ENCODE data around the gene BID.
"Not testable (repeated sequence)": the region's sequence is repeated elsewhere in the genome, so short reads cannot be mapped to it uniquely, and the experiment has no call there.

Gene BID

GRCh38 chr22:17703811-17704210 lies 70.5 kb downstream of the BID start:
- DNase-seq (ENCODE audit: low read depth in 3 of 3), result no peak

DNA sequence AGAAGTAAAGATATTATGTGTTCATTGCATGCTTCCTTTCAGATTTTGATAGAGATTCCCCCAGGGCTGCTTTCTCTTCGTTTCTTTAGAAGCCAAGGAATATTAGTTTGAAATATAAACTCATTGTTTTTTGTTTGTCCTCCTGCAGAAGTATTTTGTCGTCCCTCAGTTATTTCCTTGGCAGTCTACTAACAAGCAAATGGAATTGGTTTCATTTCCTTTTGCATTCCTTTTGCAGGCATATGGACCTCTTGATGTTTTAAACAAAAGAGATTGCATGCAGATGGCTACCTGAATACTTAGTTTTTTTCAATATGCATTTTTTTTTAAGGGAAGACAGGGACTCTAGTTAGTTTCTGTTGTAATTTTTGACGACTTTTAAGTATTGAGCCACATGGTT lies 73.5 kb downstream of the BID start:
- DNase-seq (ENCODE audit: low read depth in 3 of 3), result no peak

GRCh38 chr22:17699696-17700340 lies 74.5 kb downstream of the BID start:
- DNase-seq (ENCODE audit: low read depth in 3 of 3), result no peak

DNA sequence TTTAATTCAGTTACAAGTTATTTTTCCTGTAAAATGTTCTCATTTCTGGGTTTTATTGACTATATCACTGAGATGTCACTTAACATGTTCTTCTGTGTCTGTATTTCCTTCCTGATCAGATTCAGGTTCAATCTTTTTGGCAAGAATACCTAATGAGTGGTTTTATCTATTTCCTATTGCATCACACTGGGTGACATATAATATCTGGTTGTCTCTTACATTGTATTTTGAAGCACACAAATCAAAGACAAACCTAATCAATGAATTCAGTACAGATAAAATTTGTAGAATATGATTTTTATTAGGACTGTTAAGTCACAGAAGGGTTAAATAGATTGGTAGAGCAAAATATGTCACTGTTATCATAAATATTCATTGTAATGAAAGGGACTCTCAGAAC lies 75.3 kb downstream of the BID start:
- DNase-seq (ENCODE audit: low read depth in 3 of 3), result no peak

- not testable (repeated sequence) for DNase-seq (ENCODE audit: low read depth in 3 of 3)
These were observed 76.0 kb downstream of the BID start for GRCh38 chr22:17698276-17698675.

- not testable (repeated sequence) for DNase-seq (ENCODE audit: low read depth in 3 of 3)
These were observed 77.1 kb downstream of the BID start for GRCh38 chr22:17697196-17697595.

GRCh38 chr22:17695986-17696385 lies 78.3 kb downstream of the BID start:
- DNase-seq (ENCODE audit: low read depth in 3 of 3), result no peak

GRCh38 chr22:17694752-17695151 lies 79.5 kb downstream of the BID start:
- no peak for DNase-seq (ENCODE audit: low read depth in 3 of 3)

GRCh38 chr22:17694193-17694592 lies 80.1 kb downstream of the BID start:
- DNase-seq (ENCODE audit: low read depth in 3 of 3), result no peak

DNA sequence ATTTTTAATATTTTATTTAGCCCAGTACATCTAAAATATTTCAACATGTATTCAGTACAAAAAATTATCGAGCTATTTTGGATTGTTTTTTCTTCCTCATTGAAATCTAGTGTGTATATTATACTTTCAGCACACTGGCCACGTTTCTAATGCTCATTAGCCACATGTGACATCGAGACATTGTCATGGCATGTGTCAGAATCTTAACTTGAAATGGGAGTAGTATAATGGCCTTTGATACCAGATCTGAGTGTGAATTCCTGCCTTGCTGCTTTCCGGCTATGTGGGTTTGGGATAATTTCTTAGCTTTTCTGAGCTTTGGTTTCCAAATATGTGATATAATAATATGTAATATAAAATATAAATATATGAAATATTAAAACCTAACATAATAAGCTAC lies 81.4 kb downstream of the BID start:
- no peak for DNase-seq (ENCODE audit: low read depth in 3 of 3)

- no peak for DNase-seq (ENCODE audit: low read depth in 3 of 3)
These were observed 90.0 kb downstream of the BID start for GRCh38 chr22:17684245-17684644.
